A673 (cell line): ENCODE data around the gene CGB2.

Source experiments
- EZH2 ChIP-seq: fragments of 200-600 bp; sonication (generic); IDR thresholded peaks from 2 replicates; pipeline ENCODE4 v1.6.1; 2017; ENCODE audit warnings: borderline replicate concordance, low read depth, mild to moderate bottlenecking, mixed read lengths, antibody characterized with exemption, low read length; ENCODE audit not compliant: poor library complexity, severe bottlenecking
- TF ChIP-seq, protein P1 (sequence below): fragments of 300-800, 200-600 bp; sonication (generic); conservative IDR thresholded peaks from 2 replicates; pipeline ENCODE4 v1.5.1; 2017; ENCODE audit warnings: low read depth, mild to moderate bottlenecking, antibody characterized with exemption, low read length, moderate library complexity, mixed read lengths

DNA sequence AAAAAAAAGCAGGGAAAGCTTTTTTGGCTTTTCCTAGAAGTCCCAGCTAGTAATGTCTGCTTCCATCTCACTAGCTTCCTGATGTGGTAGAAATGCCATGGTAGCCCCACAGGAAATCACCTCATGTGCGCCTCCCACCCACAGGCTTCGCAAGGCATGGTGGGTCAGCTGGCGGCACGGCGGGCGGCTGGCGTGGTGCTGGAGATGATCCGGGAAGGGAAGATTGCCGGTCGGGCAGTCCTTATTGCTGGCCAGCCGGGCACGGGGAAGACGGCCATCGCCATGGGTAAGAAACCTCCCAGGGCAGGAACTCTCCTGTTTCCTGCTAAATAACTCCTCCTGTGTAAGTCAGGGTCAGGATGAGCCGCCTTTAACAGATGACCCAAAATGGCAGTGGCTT lies 27.6 kb upstream of the CGB2 start:
- TF ChIP-seq, protein P1, sequence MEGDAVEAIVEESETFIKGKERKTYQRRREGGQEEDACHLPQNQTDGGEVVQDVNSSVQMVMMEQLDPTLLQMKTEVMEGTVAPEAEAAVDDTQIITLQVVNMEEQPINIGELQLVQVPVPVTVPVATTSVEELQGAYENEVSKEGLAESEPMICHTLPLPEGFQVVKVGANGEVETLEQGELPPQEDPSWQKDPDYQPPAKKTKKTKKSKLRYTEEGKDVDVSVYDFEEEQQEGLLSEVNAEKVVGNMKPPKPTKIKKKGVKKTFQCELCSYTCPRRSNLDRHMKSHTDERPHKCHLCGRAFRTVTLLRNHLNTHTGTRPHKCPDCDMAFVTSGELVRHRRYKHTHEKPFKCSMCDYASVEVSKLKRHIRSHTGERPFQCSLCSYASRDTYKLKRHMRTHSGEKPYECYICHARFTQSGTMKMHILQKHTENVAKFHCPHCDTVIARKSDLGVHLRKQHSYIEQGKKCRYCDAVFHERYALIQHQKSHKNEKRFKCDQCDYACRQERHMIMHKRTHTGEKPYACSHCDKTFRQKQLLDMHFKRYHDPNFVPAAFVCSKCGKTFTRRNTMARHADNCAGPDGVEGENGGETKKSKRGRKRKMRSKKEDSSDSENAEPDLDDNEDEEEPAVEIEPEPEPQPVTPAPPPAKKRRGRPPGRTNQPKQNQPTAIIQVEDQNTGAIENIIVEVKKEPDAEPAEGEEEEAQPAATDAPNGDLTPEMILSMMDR: no peak
- no peak for TF ChIP-seq EZH2
